Esophagus squamous epithelium (tissue), 5 donors: ENCODE measurements around the gene RGL2. TPM values are rescaled to one million over a fixed set of nuclear protein-coding genes. Genes with fewer than 3 reads are reported as not detected.
A peak's percentile ranks its signal among the peaks of the same experiment; 100 is the strongest.

ENCODE experiments used
- DNase-seq: peaks from one replicate; lab custom pipeline; 2025; lab: John Stamatoyannopoulos, UW
- H3K27ac ChIP-seq, 4 donors: fragments of 200-600 bp; sonication (generic); one replicate each; pipeline ENCODE4 v1.5.1; 2016 to 2019; ENCODE audit warnings: mild to moderate bottlenecking in 1 of 4
- H3K27me3 ChIP-seq, 4 donors: fragments of 200-600 bp; sonication (generic); 1 replicate in 3 of 4; 2 replicates in 1 of 4; pipeline versions ENCODE4 v1.5.1 to v1.6.0; 2017 to 2021; ENCODE audit warnings: antibody characterized with exemption in 1 of 4
- H3K36me3 ChIP-seq, 3 donors: fragments of 200-600 bp; sonication (generic); one replicate each; pipeline ENCODE4 v1.5.1; 2016 to 2019
- H3K4me1 ChIP-seq, 3 donors: fragments of 200-600 bp; sonication (generic); one replicate each; pipeline ENCODE4 v1.5.1; 2017 to 2019
- H3K4me3 ChIP-seq, 4 donors: fragments of 200-600 bp; sonication (generic); 1 replicate in 3 of 4; 2 replicates in 1 of 4; pipeline ENCODE4 v1.5.1; 2016 to 2019; ENCODE audit warnings: mild to moderate bottlenecking in 2 of 4, moderate library complexity in 1 of 4
- H3K9me3 ChIP-seq, 3 donors: fragments of 200-600 bp; sonication (generic); one replicate each; pipeline ENCODE4 v1.5.1; 2016 to 2019
- CTCF ChIP-seq, 6 experiments: fragments of 450-650 bp in 4 of 6; fragments of 200-600 bp in 2 of 6; sonication (generic) in 2 of 6; IDR thresholded peaks; one replicate each; pipeline ENCODE4 v1.5.1; 2016 to 2019; ENCODE audit warnings: antibody characterized with exemption in 6 of 6, mild to moderate bottlenecking in 4 of 6, moderate library complexity in 4 of 6
- POLR2A ChIP-seq, 4 donors: fragments of 450-650 bp; IDR thresholded peaks; one replicate each; pipeline ENCODE4 v1.6.1; 2017; ENCODE audit warnings: antibody characterized with exemption in 4 of 4, mild to moderate bottlenecking in 4 of 4, moderate library complexity in 3 of 4
- WGBS, 2 donors: methylation state at CpG; one replicate each; pipeline ENCODE4 v1.1.5; 2018; 5-methylcytosine and 5-hydroxymethylcytosine counted together
- intact Hi-C: fragments of 100-400 bp; cut with DNase I; formaldehyde crosslinking; loops from one replicate; pipeline ENCODE4 v1.15.0; 2022
- total RNA-seq, 4 donors: library from RNA; depleted of rRNA; stranded (reverse); fragments of >200 nt; gene quantifications; one replicate each; pipeline ENCODE4 v1.1.0, GENCODE V29; 2016
- donor health status: DM: yes; HTN: yes; CAD: no.

The RGL2 gene
- total RNA-seq, 4 donors from 2014 or later, result 54.9 to 78.7 (median 63.2) TPM

GRCh38 chr6:33280539-33280938 lies 18.2 kb downstream of the RGL2 start:
- no peak for TF ChIP-seq POLR2A (IDR thresholded peaks at IDR 0.05)
- no peaks in the 10 kb centered on the region for H3K9me3 ChIP-seq
- peaks cover 15 to 45% (median 20%) of the 10 kb centered on the region in 3 donors for H3K4me1 ChIP-seq
- peaks cover 7 to 87% (median 22%) of the 10 kb centered on the region in 3 donors for H3K36me3 ChIP-seq
- WGBS, 2 donors, result 88% methylated on average over 4 of the region's 6 CpGs; no CpG with 5 or more reads in 1 of the 2 donors
- intact Hi-C loops, result no loop called here
- peak overlapping the region in 2 of 4 donors; percentile 30 to 46 for H3K27ac ChIP-seq
- no peak for DNase-seq
- no peaks in the 10 kb centered on the region for H3K27me3 ChIP-seq
- H3K4me3 ChIP-seq, result no peak overlapping the region

- peaks cover 7 to 87% (median 26%) of the 10 kb centered on the region in 3 donors for H3K36me3 ChIP-seq
Observed at GRCh38 chr6:33279971-33280511, 18.7 kb downstream of the RGL2 start.

GRCh38 chr6:33279257-33279695 lies 19.5 kb downstream of the RGL2 start:
- WGBS, 2 donors, result 57 to 100% methylated on average over 1 to 6 of the region's 13 CpGs
- intact Hi-C loops, result no loop called here
- DNase-seq, result no peak
- H3K27me3 ChIP-seq, result no peaks in the 10 kb centered on the region
- H3K36me3 ChIP-seq, result peaks cover 7 to 87% (median 32%) of the 10 kb centered on the region in 3 donors
- peaks cover 15 to 57% (median 33%) of the 10 kb centered on the region in 3 donors for H3K4me1 ChIP-seq
- H3K27ac ChIP-seq, result peak overlapping the region; percentile 6 to 98 (median 96)
- H3K4me3 ChIP-seq, result no peak overlapping the region
- TF ChIP-seq POLR2A (IDR thresholded peaks at IDR 0.05) (no peak), CTCF (IDR thresholded peaks at IDR 0.05) (no peak)
- H3K9me3 ChIP-seq, result no peaks in the 10 kb centered on the region

More at GRCh38 chr6:33279971-33280511, 18.7 kb downstream of the RGL2 start:
- no peak for DNase-seq
- no peak overlapping the region for H3K4me3 ChIP-seq
- no peaks in the 10 kb centered on the region for H3K9me3 ChIP-seq
- 65 to 73% methylated on average over 2 to 4 of the region's 5 CpGs for WGBS, 2 donors
- peaks cover 15 to 50% (median 25%) of the 10 kb centered on the region in 3 donors for H3K4me1 ChIP-seq
- peak overlapping the region in 3 of 4 donors; percentile 94 to 98 (median 98) for H3K27ac ChIP-seq
- TF ChIP-seq CTCF (IDR thresholded peaks at IDR 0.05) (peak in 5 of 6 experiments; percentile 23 to 62 (median 34)), POLR2A (IDR thresholded peaks at IDR 0.05) (no peak)
- no peaks in the 10 kb centered on the region for H3K27me3 ChIP-seq
- intact Hi-C loops, result no loop called here

- intact Hi-C loops, result no loop called here
- TF ChIP-seq CTCF (IDR thresholded peaks at IDR 0.05) (no peak), POLR2A (IDR thresholded peaks at IDR 0.05) (no peak)
- Histone ChIP-seq H3K4me1 (peaks cover 15 to 62% (median 38%) of the 10 kb centered on the region in 3 donors), H3K4me3 (no peak overlapping the region), H3K27ac (peak overlapping the region; percentile 6 to 98 (median 96)), H3K9me3 (no peaks in the 10 kb centered on the region), H3K36me3 (peaks cover 7 to 87% (median 32%) of the 10 kb centered on the region in 3 donors), H3K27me3 (no peaks in the 10 kb centered on the region)
- 82 to 93% methylated on average over 3 of the region's 3 CpGs for WGBS, 2 donors
- DNase-seq, result no peak
Observed at GRCh38 chr6:33278810-33279209, 19.9 kb downstream of the RGL2 start.

- DNase-seq, result no peak
- no peak for TF ChIP-seq CTCF (IDR thresholded peaks at IDR 0.05)
- TF ChIP-seq POLR2A (IDR thresholded peaks at IDR 0.05), result no peak
- peak overlapping the region; percentile 94 to 98 (median 97) for H3K27ac ChIP-seq
- H3K36me3 ChIP-seq, result peaks cover 7 to 87% (median 32%) of the 10 kb centered on the region in 3 donors
- peaks cover 15 to 66% (median 42%) of the 10 kb centered on the region in 3 donors for H3K4me1 ChIP-seq
- 71% methylated on average over 4 of the region's 9 CpGs; no CpG with 5 or more reads in 1 of the 2 donors for WGBS, 2 donors
- no peaks in the 10 kb centered on the region for H3K9me3 ChIP-seq
- intact Hi-C loops, result no loop called here
- no peaks in the 10 kb centered on the region for H3K27me3 ChIP-seq
- H3K4me3 ChIP-seq, result peak overlapping the region in 3 of 4 donors; percentile 65 to 87 (median 75)
Observed at GRCh38 chr6:33278392-33278741, 20.4 kb downstream of the RGL2 start.
